Measurements from ENCODE around the gene KRT3.
"Not testable (repeated sequence)": the region's sequence is repeated elsewhere in the genome, so short reads cannot be mapped to it uniquely, and the experiment has no call there.

Gene KRT3

DNA sequence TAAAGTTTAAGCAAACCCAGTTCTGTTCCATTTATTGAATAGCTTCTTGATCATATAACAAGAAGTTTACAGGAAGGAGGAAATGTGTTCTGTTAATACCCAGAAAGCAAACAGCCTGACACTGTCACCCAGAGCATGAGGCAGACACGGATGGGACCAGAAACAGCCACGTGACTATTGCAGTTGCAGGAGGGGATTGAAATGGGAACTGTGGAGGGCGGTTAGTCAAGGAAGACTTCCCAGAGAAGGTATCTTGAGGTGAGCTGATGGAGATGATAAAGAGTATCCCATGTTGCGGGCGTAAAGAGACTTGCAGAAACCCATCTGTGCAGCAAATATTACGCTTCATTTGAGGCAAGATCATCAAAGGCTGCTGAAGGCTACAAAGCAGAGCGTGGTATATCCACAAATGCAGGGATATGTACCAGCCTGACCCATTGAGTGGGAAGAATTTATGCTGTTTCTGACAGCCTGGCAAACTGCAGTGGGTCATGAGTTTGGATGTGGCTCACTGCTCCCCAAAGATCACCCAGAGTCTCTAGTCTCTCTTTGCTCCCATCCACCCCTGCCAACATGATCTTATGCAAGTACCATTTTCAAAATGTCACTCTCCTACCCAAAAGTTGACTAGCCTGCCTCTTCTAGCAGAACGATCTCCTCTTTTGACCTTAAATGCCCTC, 39.5 kb downstream of the KRT3 start:
- no peak for DNase-seq

DNA sequence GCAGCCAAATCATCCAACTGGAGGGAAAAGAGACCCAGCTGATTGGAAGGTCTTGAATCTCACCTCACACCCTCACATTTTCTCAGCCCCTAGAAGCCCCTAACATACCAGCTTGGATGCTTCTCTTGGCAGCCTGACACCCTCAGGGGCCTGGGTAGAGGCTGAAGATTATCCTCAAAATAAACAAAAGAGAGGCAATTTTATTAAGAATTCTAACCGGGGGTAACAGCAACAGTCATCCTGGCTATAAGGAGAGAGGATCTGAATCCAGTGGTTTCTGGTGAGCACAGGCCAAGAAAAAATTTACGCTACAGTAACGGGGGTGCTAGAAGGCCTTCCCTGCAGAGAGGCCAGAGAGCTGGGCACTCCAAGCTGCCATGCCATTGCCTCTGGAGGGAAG, 40.4 kb downstream of the KRT3 start:
- no peak for DNase-seq

DNA sequence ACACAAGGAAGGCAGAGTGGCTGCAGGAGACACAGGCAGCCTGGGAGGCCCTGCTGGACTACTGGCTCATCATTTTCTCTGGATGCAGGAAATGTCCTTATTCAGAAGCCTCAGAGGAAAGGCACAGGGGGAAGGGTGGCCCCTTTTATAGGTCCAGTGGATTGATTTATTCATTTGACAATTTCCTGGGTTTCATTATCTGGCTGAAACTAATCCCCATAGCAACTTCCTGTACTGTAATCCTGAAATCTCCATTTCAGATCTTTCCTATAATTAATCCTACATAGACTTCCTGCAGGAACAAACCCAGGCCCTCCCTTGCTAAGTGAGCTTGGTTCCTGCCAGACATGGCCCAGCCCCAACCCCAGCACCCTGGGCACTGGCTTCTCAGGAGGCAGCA, 41.8 kb downstream of the KRT3 start:
- no peak for DNase-seq

DNA sequence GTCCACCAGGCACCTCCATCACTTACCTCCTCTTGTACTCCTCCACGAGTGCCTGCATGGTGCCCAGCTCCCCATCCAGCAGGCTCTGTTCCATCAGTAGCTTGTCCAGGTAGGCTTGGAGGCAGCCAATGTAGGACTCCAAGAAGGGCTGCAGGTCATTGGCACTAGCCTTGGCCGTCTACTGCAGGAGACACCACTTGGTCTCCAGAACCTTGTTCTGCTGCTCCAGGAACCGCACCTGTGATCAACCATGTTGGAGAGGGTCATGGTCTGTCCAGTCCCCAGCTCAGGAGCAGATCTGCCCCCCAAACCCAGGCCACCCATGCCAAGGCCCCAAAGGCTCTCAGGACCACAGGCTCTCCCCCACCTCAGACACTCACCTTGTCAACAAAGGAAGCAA, 42.6 kb downstream of the KRT3 start:
- DNase-seq = no peak

DNA sequence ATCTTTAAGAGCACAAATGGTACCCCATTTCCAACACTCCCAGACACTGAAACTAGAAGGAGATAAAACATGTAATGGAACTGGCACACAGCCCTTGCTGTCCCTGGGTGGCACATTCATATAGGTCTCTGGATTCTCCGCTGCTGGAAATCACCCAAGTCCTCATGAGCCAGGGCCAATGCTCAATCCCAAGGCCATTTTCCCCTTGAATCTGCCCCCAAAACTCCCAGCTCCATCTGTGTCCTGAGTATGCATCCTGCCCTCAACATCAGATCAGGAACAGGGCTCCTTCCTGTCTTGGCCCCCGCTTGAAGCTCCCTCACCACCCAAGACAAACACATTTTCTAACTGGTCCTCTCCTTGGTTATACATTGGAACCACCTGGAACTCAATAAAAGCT, 43.4 kb downstream of the KRT3 start:
- no peak for DNase-seq

DNA sequence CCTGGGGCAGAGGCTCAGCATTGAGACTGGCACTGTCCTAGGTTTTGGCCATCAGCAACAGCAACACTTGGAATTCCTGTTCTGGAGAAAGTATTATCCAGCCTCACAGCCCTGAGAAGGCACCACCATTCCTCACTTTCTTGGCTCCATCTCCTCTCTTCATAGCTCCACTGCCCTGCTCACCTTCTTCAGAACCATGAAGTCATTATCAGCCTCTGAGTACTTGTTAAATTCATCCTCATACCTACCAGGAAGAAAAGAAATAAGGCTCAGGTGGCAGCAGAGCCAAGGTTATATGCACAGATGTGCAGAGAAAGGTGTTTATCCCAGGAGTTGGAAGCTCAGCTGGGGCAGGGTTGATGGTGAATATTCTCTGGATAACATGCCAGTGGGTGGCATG, 44.1 kb downstream of the KRT3 start:
- no peak for DNase-seq

DNA sequence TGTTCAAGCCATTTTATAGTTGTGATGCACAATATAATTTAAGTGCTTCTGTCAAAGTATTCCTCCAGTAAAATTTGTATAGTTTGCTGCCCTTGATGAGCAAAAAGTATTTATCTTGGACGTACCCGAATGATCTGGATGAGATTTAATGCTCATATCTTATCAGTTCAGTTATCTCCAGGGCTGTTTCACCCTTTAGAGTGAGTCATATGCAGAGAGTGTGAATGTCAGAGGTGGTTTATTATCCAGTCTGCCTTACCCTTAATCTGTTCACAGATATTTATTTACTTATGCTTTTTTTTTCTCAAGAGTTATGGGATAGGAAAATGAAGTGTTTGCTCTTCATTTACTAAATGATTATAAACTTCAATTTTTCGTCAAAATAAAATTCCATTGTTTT, 45.4 kb downstream of the KRT3 start:
- not testable (repeated sequence) for DNase-seq

DNA sequence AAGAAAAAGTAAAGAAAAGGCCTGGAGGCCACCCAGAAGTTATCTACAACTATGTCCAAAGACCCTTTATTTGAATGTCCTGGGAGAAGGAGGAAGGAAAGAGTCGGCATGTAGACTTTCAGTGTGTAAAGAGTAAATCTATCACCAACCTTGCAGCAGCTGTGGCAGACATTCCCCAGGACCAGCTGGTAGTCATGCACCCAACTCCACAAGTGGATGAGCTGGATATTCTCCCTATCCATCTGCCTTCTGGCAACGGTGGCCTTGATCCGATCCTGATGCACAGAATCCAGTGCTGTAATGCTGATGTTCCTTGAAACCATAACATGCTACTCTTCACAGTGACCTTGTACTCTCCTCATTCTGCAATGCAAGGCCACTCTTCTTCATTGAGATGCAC, 46.1 kb downstream of the KRT3 start:
- DNase-seq = no peak

DNA sequence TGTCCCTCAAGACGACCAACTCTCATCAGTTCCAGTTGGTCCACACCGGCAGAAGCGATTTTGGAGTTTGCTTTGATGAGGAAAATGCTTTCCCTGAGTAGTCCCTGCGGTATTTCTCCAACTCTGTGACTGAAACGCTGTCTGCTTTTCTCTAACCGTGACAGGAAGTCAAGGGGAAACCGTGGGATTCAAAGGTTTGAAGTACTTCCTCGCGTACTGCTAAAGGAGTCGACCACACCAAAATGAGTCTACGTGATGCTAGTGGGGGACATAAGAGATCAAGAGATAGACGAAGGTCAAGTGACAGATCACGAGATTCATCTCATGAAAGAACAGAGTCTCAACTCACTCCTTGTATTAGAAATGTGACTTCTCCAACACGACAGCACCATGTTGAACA, 47.3 kb downstream of the KRT3 start:
- no peak for DNase-seq

DNA sequence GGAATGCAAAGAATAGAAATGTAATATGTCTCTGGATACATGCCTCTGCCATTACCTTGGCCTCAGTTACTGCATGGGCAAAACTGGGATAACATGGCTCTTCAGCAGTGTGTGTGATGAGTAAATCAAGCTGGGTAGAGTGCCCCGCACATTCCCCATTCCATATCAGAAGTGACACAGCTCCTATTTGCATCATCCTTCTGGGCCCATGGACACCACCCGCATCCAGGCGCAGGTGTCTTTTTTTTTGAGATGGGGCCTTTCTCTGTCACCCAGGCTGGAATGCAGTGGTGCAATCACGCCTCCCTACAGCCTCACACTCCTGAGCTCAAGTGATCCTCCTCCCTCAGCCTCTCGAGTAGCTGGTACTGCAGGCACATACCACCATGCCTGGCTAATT, 50.4 kb downstream of the KRT3 start:
- no peak for DNase-seq

DNA sequence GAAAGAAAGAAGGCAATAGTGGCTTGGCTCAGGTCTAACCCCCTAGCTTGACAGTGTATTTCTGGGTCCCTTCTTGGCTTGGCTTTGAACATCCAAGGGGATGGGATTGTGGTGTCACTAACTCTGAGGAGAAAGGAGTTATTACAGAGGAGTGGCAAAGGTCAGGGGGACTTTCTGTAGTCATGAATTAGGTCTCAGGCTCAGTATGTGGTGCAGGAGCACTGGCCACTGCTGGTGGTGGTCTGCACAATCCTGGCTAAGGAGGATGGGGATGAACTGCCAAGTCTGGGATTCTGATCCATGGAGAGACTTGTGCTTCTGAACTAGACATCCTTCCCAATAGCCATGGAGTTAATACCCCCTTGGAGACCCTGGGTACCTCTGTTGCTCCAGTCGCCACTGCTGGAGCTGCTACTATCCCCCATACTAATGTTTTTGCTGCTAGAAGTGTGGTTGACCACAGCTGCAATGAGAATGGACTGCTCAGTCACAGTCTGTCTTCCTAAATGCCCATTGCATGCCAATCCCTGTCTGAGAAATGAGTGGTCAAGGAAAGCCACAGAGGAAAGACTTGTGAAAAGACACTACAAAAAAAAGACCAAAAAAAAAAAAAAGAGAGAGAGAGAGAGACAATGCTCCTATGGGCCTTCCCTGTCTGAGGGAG, 51.3 kb downstream of the KRT3 start:
- no peak for DNase-seq

DNA sequence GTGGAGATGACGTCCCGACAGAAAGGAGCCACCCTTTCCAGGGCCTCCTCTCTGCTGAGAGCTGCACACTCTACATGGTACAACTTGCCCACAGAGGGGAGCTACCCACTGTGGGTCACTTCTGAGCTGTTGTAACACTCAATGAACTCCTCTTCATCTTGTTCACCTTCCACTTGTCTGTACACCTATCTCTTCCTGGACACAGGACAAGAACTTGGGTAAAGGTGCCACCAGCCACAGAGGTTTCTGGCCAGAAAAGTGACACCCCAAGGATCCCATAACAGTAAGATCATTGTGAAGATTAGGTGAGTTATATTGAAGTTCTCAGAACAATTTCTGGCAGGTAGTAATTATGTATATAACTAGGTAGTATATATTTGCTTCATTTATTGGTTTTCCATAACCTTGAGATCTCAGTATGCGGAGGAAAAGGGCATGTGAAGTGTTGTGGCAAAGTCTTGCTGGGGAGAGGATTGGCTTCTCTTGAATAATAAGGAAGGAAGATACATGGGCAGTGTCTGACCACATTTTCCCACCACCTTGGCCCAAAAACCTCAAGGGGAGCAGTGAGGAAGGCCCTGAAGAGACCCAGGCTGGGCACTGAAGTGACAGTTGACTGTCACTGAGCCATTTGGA, 53.0 kb downstream of the KRT3 start:
- DNase-seq = no peak

DNA sequence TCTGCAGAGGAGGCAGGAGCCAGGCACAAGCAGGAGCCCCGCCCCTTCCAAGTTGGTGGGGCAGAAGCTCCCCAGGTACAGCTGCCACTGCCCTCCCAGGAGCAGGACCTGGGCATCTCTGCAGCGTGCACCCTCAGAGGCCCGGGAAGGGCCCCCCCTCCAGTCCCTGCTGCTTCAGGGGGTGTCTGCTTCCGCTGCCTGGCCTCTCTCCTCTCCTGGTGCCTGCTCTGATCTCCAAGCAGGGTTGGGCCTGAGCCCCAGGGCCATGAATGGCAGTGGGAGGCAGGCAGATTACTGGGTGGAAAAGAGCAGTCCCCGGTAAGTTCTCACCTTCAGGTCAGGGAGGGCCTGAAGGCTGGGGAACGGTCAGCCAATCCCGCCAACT, 53.7 kb downstream of the KRT3 start:
- DNase-seq = no peak

DNA sequence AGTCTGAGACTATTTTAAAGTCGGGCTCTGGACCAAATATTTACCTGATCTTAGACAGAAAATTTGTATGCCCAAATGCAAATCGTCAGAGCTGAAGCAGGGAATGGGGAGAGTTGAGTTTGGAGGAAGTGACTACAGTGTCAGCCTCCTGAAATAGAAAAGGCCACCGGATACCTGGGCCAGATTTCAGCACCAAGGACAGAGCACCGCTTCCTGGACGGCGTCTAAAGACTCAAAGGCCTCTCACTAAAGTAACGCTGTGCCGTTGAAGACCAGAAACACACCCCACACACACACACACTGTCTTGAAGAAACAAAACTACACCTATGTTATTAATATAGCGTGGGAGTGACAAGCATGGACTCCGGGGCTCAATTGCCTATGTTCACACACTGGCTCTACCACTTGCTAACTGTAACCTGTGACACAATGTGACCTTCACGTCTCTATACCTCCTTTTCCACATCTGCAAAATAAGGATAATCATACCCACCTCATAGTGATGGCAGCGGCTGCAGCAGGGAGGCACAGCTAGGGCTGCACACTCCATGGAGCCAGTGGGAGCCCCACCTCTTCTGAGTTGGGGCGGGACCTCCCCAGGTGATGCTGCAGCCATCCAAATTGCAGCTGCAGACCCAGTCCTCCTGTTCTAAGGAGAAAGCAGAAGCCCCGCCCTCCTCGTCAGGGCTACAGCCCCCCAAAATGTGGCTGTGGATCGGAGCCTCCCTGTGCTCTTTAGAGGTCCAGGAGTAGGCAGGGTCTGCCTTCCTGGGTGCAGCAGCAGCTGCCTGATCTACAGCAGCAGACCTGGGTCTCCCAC, 54.3 kb downstream of the KRT3 start:
- no peak for DNase-seq

DNA sequence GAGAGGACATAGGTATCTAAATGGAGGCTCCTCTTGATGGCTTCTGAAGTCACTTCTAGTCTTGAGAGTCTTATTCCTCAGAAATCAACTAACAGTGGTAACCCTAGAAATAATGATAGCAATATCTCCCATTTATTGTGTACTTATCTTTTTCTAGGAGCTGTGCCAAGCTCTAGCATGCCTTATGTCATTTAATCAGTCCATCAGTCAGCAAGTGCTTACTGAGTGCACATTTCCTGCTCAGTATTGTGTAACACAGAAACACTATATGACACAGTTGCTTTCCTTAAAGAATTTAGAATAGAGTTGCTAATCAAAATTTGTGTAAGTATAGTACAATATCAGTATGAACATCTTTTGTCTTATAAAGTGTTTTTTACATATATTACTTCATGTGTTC, 55.3 kb downstream of the KRT3 start:
- DNase-seq = no peak

DNA sequence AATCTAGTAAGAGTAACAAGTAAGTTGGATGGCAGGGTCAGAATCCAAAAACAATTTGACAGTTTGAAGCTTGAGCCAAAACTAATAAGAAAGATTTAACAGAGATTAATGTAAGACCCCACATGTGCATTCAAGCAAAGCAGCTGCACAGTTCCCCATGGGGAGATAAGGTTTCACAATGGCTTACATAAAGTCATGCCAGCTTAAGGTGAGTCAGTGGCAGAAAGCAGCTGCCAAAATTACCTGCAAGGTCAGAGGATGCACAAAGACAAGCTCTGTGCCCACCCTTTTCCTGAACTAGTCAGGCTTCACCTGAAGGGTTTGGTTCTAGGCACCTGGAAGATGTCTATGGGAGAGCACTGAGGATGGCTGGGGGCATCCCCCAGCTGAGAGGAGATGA, 56.0 kb downstream of the KRT3 start:
- no peak for DNase-seq

Data from NCI-H146 (cell line).